GM21619 (cell line): ENCODE data around the gene ANKRD63.

Experiments used
- ATAC-seq: cut with Tn5 transposase; IDR thresholded peaks from one replicate; pipeline ENCODE4 v1.9.1; 2021; ENCODE audit not compliant: unreplicated experiment

The ANKRD63 gene

DNA sequence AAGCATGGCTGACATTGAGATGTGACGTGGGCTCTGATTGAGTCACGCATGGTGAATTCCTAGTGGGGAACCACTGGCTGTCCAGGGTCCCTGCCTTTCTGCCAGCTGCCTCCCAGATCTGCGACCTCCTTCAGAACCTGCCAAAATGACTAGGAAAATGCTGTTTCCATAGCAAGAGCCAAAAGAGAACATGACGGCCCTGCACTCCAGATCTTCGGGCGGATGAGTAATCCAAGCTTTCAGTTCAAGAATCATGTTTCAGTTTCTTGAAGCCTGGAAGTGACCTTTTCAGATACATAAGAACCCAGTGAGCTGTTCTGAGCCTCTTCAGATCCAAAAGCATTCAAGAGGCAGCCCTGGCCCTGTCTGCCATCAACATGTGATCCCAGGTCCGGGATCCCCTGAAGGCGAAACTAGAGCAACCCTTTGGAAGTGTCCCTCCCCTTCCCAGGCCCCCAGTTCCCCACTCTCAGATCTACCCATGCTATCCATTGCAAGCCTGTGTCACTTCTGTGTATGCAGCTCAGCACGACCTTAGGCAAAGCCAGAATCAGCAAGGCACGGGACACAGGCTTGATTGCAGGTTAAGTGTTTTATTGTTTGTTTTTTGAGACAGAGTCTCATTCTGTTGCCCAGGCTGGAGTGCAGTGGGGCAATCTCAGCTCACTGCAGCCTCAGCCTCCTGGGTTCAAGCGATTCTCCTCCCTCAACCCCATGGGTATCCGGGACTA lies 19.7 kb downstream of the ANKRD63 start:
- no peak for ATAC-seq

- ATAC-seq = no peak
Observed at GRCh38 chr15:40259021-40259420, 23.8 kb downstream of the ANKRD63 start.

- no peak for ATAC-seq
Observed at GRCh38 chr15:40258544-40258943, 24.3 kb downstream of the ANKRD63 start.

DNA sequence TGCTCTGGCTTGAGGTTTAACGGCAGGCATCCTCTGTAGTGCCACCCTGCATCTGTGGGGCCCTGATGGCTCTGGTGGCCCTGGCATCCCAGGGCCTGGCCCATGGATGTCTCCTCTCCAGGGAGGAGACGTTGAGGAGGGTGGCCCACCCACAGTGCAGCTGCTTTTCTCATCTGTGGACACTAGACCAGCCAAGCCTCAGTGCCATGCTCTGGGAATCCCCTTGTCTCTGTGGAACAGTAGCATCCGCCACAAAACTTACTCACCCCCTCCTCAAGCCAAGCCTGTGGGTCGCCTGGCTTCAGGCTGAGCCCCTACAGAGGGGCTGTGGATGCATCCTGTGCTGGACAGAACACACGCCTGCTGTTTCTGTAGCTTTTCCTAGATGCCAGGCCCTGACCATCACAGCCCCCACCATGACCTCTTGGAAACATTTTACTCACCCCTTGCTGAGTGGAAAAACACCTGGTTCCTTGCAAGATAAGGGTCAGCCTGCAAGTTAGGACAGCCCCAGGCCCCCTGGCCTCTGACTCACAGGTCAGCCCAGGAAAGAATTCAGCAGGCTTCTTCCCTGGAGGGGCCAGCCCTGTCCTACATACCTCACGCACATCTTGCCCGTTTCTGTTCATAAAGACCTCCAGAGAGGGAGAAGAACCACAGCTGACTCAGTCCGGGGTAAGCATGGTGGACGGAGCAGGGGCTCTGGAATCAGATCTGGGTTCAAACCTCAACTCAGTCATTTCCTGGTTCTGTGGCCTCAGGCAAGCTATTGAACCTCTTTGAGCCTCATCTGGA lies 25.0 kb downstream of the ANKRD63 start:
- no peak for ATAC-seq

GRCh38 chr15:40256638-40257235 lies 26.1 kb downstream of the ANKRD63 start:
- no peak for ATAC-seq

DNA sequence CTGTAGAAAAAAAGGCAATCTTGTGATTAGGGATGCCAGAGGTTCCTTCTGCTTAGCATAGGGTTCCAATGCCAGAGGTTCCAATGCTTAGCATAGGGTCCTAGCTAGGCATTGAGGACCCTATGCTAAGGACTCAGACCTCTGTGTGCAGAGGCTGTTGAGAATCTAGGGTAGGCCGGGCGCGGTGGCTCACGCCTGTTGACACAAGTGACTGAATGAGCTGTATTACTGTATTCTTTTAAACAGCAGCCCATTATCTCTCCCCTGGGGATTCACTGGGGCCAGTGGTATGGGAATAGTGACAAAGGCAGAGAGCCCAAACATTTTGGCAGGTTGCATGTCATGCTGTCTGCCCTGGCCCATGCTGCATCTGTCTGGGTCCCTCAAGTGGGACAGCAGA lies 27.8 kb downstream of the ANKRD63 start:
- no peak for ATAC-seq

- no peak for ATAC-seq
Observed at GRCh38 chr15:40254452-40254851, 28.4 kb downstream of the ANKRD63 start.

DNA sequence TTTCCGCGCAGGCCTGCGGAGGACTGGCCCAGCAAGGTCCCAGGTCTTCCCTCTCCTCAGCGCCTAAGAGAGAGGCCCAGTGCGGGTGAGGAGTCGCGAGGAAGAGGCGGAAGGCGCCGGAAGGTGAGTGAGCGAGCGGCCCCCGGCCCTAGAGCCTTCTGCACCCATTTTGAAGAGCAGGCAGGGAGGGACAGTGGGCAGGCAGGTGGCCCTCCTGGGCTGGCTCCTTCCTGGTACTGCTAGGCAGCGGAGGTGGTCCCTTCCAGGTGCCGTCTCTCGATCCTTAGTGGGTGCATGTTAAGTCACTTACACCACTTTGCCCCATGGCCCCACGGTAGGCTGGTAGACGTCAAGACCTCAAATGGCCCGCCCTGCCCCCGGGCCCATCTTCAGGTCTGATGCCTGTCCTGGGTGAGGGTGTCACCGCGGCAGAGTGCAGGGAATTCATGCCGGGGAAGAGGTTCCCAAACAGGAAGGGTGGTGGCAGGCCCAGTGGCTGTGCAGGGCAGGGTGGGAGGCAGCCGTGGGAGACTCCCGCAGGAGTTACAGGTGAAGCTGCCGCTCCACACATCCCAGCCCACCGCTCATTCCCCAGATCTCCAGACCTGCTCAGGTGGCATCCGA lies 29.6 kb downstream of the ANKRD63 start:
- no peak for ATAC-seq

DNA sequence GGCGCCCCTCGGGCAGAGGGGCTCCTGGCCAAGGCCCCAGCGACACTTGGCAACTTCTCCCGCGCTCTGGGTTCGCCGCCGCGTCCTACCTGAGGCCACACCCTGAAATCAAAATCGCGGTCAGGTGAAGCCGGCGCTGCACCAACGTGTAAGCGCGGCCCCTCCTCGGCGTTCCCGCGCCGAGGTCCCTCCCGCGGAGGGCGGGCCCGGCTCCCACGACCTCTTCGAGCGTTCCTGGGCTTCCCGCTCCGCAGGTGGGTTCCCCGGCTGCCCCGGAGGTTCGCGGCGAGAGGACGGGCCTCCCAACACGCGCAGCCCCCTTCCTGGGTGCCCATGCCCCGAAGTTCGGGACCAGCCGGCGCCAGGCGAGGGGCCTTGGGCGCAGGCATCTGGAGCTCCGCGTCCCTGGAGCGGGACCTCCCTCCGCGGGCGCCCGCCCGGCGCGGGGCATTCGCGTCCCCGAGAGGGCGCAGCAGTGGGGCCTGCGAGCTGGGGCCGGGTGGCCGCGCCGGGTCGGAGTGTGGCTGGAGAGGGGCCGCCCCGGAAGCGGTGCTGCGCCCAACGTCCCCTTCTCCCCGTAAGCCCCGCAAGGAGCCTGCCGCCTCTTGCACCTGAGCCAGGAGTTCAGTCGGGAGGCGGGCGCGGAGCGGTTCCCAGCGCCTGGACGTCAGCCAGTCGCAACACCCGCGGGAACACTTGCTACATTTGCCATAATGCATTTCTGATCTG lies 30.3 kb downstream of the ANKRD63 start:
- ATAC-seq = no peak

DNA sequence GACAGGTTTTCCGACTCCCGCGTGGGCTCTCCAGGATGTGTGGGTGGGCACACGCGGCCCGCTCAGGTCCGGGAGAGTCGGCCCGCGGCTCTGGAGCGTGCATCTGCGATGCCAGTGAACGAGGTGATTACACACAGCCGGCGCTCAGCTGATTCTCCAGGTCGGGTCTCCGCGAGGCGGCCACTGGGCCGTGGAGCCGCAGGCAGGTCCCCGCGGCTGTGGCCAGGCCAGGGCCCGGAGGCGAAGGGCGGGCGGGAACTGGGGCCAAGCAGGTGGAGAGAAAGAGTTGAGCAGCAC lies 30.8 kb downstream of the ANKRD63 start:
- ATAC-seq = no peak

- ATAC-seq = no peak
Observed at GRCh38 chr15:40251486-40252140, 31.3 kb downstream of the ANKRD63 start.

GRCh38 chr15:40250771-40251483 lies 31.9 kb downstream of the ANKRD63 start:
- no peak for ATAC-seq

- no peak for ATAC-seq
Observed at GRCh38 chr15:40250304-40250656, 32.6 kb downstream of the ANKRD63 start.

DNA sequence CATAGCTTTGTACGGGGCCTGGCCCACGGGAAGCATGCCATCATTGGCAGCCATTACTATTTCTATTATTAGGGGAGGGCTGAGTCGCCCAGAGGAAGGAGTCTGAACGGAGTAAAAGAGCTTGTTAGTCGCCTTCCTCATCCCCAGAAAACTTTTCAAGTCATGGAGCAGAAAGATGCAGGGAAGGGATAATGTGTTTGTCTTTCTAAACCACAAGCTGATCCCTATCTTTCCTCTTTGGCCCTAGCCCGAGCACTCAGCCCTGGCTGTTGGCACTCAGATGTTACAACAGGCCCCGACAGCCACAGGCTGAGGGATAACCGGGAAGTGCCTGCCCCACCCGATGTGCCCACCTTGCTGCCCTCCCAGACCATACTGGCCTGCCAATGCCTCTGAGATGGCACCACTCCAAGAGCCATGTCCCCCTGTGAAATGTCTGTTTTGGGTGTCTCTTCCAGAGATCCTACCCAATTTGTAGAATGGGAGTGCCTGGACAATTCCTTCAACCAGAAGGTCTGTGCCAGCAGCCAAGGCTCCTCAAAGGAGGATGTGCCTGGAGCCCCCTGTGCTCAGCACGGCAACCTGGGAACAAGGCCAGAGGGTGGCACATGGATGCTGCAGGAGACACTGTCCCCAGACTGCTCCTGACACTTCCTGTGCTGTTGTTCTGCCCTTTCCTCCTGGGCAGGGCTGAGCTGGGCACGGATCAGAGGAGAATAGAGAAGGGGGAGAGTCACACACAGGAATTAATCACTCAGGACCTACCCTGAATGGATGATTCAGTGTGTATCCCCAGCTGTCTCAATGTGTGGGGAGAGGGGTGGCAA lies 33.2 kb downstream of the ANKRD63 start:
- no peak for ATAC-seq

DNA sequence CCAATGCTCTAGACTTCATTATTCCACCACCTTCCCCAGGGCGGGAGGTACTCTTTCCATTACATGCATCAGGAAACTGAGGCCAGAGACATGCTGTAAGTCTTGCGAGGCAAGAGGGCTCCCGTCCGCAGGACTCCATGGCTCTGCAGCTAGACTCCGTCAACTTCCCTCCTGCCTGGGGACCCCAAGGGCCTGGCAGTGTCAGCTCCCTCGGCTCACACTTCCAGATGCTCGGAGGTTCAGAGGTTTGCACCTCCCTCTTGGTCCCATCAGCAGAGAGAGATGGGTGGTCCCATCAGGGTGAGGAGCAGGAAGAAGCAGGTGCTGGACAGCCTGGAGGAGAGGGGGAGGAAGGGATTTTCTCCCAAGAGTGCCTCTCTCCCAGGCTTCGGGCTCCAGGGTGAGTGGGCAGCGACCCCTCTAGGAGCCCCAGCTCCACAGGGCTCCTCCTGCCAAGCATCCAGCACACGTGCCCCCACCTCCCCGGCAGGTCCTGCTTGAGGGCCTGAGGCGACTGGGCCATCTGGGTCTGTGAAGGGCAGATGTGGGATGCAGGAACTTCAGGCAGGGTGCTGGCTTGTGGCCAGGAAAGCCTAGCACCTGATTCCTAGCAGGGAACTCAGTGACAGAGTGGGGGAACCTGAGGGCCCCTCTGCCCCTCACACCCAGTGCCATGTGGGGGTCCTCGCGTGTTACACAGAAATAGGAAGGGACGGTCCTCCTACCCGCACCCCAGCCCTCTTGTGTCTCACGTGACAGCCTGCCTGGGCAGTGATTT lies 34.7 kb downstream of the ANKRD63 start:
- no peak for ATAC-seq

DNA sequence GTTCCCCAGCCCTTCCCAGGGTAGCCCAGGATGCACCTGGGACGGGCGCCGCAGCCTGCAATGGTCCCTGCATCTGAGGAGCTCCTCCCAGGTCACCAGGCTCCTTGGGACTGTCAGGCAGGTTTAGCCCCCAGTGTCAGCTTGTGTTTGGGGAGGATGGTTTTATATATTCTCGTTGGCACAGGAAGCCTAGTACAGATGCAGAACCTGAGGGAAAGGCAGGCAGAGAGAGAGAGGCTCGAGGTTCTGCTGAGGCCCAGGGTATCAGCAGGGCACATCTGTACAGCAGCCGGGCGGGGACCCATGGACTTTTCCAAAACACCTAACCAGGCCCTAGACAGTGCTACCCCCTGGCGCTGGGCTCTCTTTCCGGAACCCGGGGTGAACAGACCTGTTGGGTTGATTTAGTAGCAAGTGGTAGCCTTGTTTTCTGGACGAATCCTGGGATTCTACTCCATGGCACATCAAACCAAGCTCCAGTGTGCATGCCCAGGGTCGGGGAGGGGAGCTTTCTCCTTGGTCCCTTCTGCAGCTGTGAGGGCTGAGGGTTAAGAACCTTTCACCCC lies 35.4 kb downstream of the ANKRD63 start:
- no peak for ATAC-seq

GRCh38 chr15:40246496-40247280 lies 36.2 kb downstream of the ANKRD63 start:
- ATAC-seq = no peak
